GM23338 (cell line): ENCODE measurements around the gene PRKCD.

Experiments used
- CREB1 ChIP-seq: fragments of 250-450 bp; sonication (Bioruptor Pico); IDR thresholded peaks from 2 replicates; pipeline ENCODE4 v1.5.0; 2020; ENCODE audit warnings: low read depth, mild to moderate bottlenecking, moderate library complexity
- EZH2 ChIP-seq: fragments of 200-600 bp; sonication (generic); IDR thresholded peaks from one replicate; pipeline ENCODE4 v1.8.0; 2017; ENCODE audit warnings: antibody characterized with exemption, mild to moderate bottlenecking, low read depth; ENCODE audit not compliant: unreplicated experiment
- EZH2phosphoT487 ChIP-seq: fragments of 200-600 bp; sonication (generic); IDR thresholded peaks from one replicate; pipeline ENCODE4 v1.8.1; 2018; ENCODE audit warnings: antibody characterized with exemption; ENCODE audit not compliant: unreplicated experiment
- JUNB ChIP-seq: IDR thresholded peaks from one replicate; pipeline ENCODE4 v1.6.1; 2016; ENCODE audit warnings: antibody characterized with exemption; ENCODE audit not compliant: unreplicated experiment
- NANOG ChIP-seq: IDR thresholded peaks from 2 replicates; pipeline ENCODE4 v1.6.1; 2016; ENCODE audit warnings: antibody characterized with exemption, borderline replicate concordance
- POLR2AphosphoS5 ChIP-seq: IDR thresholded peaks from 2 replicates; pipeline ENCODE4 v1.6.1; 2016; ENCODE audit warnings: antibody characterized with exemption, low read depth
- STAT1 ChIP-seq: IDR thresholded peaks from one replicate; pipeline ENCODE4 v1.6.1; 2016; ENCODE audit warnings: antibody characterized with exemption; ENCODE audit not compliant: unreplicated experiment
- ZNF114 ChIP-seq: fragments of 250-450 bp; sonication (Bioruptor Pico); IDR thresholded peaks from 2 replicates; pipeline ENCODE4 v1.5.0; 2020; ENCODE audit warnings: mild to moderate bottlenecking, moderate library complexity
- ZNF331 ChIP-seq: fragments of 250-450 bp; sonication (Bioruptor Pico); IDR thresholded peaks from 2 replicates; pipeline ENCODE4 v1.5.0; 2020; ENCODE audit warnings: low read depth, mild to moderate bottlenecking, moderate library complexity
- TF ChIP-seq, protein P1 (sequence below): IDR thresholded peaks from one replicate; pipeline ENCODE4 v1.6.1; 2018; ENCODE audit warnings: antibody characterized with exemption; ENCODE audit not compliant: unreplicated experiment
- TF ChIP-seq, protein P2 (sequence below): IDR thresholded peaks from 2 replicates; pipeline ENCODE4 v1.6.1; 2016; ENCODE audit warnings: antibody characterized with exemption
- TF ChIP-seq, protein P3 (sequence below), 2 experiments: fragments of 200-600 bp in 1 of 2; sonication (generic) in 1 of 2; conservative IDR thresholded peaks; 2 replicates each; pipeline versions ENCODE4 v1.5.1 to v1.6.1; 2016 to 2017; ENCODE audit warnings: antibody characterized with exemption in 2 of 2, low read depth in 2 of 2, mild to moderate bottlenecking in 2 of 2, moderate library complexity in 1 of 2
- TF ChIP-seq, protein P4 (sequence below): fragments of 250-450 bp; sonication (Bioruptor Pico); IDR thresholded peaks from 2 replicates; pipeline ENCODE4 v1.5.0; 2020; ENCODE audit warnings: mild to moderate bottlenecking, moderate library complexity

DNA sequence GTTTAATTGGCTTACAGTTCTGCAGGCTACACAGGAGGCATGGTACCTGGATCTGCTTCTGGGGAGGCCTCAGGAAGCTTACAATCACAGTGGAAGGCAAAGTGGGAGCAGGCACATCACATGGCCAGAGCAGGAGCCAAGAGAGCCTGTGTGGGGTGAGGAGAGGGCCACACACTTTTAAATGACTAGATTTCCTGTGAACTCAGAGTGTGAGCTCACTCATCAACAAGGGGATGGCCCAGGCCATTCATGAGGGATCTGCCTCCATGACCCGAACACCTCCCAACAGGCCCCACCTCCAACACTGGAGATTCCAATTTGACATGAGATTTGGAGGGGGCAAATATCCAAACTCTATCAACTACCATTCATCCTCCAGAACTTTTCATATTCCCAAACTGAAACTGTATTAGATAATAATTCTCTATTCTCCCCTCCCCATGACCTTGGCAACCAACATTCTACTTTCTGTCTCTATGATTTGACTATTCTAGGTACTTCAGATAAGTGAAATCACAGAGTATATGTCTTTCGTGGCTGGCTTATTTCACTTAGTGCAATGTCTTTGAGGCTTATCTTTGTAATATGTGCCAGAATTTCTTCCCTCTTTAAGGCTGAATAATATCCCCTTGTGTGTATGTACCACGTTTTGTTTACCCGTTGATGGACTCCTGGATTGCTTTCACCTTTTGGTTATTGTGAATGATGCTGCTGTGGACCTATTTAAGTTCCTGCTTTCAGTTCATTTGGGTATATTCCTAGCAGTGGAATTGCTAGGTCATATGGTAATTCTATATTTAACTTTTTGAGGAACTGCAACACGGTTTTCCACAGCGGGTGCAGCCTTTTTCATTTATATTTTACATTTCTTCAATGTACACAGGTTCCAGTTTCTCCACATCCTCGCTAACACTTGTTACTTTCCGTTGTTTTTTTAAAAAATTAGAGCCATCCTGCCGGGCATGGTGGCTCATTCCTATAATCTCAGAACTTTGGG lies 51.0 kb downstream of the PRKCD start:
- TF ChIP-seq, protein P1, sequence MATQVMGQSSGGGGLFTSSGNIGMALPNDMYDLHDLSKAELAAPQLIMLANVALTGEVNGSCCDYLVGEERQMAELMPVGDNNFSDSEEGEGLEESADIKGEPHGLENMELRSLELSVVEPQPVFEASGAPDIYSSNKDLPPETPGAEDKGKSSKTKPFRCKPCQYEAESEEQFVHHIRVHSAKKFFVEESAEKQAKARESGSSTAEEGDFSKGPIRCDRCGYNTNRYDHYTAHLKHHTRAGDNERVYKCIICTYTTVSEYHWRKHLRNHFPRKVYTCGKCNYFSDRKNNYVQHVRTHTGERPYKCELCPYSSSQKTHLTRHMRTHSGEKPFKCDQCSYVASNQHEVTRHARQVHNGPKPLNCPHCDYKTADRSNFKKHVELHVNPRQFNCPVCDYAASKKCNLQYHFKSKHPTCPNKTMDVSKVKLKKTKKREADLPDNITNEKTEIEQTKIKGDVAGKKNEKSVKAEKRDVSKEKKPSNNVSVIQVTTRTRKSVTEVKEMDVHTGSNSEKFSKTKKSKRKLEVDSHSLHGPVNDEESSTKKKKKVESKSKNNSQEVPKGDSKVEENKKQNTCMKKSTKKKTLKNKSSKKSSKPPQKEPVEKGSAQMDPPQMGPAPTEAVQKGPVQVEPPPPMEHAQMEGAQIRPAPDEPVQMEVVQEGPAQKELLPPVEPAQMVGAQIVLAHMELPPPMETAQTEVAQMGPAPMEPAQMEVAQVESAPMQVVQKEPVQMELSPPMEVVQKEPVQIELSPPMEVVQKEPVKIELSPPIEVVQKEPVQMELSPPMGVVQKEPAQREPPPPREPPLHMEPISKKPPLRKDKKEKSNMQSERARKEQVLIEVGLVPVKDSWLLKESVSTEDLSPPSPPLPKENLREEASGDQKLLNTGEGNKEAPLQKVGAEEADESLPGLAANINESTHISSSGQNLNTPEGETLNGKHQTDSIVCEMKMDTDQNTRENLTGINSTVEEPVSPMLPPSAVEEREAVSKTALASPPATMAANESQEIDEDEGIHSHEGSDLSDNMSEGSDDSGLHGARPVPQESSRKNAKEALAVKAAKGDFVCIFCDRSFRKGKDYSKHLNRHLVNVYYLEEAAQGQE = no peak
- TF ChIP-seq, protein P2, sequence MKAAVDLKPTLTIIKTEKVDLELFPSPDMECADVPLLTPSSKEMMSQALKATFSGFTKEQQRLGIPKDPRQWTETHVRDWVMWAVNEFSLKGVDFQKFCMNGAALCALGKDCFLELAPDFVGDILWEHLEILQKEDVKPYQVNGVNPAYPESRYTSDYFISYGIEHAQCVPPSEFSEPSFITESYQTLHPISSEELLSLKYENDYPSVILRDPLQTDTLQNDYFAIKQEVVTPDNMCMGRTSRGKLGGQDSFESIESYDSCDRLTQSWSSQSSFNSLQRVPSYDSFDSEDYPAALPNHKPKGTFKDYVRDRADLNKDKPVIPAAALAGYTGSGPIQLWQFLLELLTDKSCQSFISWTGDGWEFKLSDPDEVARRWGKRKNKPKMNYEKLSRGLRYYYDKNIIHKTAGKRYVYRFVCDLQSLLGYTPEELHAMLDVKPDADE = no peak
- TF ChIP-seq, protein P3, sequence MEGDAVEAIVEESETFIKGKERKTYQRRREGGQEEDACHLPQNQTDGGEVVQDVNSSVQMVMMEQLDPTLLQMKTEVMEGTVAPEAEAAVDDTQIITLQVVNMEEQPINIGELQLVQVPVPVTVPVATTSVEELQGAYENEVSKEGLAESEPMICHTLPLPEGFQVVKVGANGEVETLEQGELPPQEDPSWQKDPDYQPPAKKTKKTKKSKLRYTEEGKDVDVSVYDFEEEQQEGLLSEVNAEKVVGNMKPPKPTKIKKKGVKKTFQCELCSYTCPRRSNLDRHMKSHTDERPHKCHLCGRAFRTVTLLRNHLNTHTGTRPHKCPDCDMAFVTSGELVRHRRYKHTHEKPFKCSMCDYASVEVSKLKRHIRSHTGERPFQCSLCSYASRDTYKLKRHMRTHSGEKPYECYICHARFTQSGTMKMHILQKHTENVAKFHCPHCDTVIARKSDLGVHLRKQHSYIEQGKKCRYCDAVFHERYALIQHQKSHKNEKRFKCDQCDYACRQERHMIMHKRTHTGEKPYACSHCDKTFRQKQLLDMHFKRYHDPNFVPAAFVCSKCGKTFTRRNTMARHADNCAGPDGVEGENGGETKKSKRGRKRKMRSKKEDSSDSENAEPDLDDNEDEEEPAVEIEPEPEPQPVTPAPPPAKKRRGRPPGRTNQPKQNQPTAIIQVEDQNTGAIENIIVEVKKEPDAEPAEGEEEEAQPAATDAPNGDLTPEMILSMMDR (conservative IDR thresholded peaks at IDR 0.05; ENCODE audit: low read depth in 2 of 2) = no peak
- no peak for TF ChIP-seq EZH2
- no peak for TF ChIP-seq POLR2AphosphoS5
- TF ChIP-seq ZNF114 = no peak
- TF ChIP-seq ZNF331 (CRISPR knock-in tag) = no peak
- no peak for TF ChIP-seq EZH2phosphoT487
- no peak for TF ChIP-seq JUNB
- no peak for TF ChIP-seq CREB1 (CRISPR knock-in tag)
- no peak for TF ChIP-seq NANOG
- no peak for TF ChIP-seq STAT1
- TF ChIP-seq, protein P4, sequence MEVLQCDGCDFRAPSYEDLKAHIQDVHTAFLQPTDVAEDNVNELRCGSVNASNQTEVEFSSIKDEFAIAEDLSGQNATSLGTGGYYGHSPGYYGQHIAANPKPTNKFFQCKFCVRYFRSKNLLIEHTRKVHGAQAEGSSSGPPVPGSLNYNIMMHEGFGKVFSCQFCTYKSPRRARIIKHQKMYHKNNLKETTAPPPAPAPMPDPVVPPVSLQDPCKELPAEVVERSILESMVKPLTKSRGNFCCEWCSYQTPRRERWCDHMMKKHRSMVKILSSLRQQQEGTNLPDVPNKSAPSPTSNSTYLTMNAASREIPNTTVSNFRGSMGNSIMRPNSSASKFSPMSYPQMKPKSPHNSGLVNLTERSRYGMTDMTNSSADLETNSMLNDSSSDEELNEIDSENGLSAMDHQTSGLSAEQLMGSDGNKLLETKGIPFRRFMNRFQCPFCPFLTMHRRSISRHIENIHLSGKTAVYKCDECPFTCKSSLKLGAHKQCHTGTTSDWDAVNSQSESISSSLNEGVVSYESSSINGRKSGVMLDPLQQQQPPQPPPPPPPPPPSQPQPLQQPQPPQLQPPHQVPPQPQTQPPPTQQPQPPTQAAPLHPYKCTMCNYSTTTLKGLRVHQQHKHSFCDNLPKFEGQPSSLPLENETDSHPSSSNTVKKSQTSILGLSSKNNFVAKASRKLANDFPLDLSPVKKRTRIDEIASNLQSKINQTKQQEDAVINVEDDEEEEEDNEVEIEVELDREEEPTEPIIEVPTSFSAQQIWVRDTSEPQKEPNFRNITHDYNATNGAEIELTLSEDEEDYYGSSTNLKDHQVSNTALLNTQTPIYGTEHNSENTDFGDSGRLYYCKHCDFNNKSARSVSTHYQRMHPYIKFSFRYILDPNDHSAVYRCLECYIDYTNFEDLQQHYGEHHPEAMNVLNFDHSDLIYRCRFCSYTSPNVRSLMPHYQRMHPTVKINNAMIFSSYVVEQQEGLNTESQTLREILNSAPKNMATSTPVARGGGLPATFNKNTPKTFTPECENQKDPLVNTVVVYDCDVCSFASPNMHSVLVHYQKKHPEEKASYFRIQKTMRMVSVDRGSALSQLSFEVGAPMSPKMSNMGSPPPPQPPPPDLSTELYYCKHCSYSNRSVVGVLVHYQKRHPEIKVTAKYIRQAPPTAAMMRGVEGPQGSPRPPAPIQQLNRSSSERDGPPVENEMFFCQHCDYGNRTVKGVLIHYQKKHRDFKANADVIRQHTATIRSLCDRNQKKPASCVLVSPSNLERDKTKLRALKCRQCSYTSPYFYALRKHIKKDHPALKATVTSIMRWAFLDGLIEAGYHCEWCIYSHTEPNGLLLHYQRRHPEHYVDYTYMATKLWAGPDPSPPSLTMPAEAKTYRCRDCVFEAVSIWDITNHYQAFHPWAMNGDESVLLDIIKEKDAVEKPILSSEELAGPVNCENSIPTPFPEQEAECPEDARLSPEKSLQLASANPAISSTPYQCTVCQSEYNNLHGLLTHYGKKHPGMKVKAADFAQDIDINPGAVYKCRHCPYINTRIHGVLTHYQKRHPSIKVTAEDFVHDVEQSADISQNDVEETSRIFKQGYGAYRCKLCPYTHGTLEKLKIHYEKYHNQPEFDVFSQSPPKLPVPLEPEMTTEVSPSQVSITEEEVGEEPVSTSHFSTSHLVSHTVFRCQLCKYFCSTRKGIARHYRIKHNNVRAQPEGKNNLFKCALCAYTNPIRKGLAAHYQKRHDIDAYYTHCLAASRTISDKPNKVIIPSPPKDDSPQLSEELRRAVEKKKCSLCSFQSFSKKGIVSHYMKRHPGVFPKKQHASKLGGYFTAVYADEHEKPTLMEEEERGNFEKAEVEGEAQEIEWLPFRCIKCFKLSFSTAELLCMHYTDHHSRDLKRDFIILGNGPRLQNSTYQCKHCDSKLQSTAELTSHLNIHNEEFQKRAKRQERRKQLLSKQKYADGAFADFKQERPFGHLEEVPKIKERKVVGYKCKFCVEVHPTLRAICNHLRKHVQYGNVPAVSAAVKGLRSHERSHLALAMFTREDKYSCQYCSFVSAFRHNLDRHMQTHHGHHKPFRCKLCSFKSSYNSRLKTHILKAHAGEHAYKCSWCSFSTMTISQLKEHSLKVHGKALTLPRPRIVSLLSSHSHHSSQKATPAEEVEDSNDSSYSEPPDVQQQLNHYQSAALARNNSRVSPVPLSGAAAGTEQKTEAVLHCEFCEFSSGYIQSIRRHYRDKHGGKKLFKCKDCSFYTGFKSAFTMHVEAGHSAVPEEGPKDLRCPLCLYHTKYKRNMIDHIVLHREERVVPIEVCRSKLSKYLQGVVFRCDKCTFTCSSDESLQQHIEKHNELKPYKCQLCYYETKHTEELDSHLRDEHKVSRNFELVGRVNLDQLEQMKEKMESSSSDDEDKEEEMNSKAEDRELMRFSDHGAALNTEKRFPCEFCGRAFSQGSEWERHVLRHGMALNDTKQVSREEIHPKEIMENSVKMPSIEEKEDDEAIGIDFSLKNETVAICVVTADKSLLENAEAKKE = no peak
